Measurements from ENCODE around the gene UBE2J2. TPM values are rescaled to one million over a fixed set of nuclear protein-coding genes. Genes with fewer than 3 reads are reported as not detected.

UBE2J2 gene
- total RNA-seq, 2 donors from 2014 or later: 27.5 to 33.5 TPM

- Histone ChIP-seq H3K4me3 (no peak overlapping the region), H3K36me3 (peaks cover 41% of the 10 kb centered on the region), H3K4me1 (peaks cover 0 to 35% of the 10 kb centered on the region in 2 donors), H3K27ac (no peak overlapping the region), H3K9me3 (no peaks in the 10 kb centered on the region), H3K27me3 (no peaks in the 10 kb centered on the region)
- DNase-seq (ENCODE audit: low spot score): no peak
- no peak for TF ChIP-seq CTCF (IDR thresholded peaks at IDR 0.05)
Measured at GRCh38 chr1:1267488-1268283, 6.0 kb downstream of the UBE2J2 start.

- no peak for DNase-seq (ENCODE audit: low spot score)
- Histone ChIP-seq H3K9me3 (no peaks in the 10 kb centered on the region), H3K27ac (no peak overlapping the region), H3K36me3 (peaks cover 67% of the 10 kb centered on the region), H3K4me3 (no peak overlapping the region), H3K4me1 (peaks cover 0 to 20% of the 10 kb centered on the region in 2 donors), H3K27me3 (no peaks in the 10 kb centered on the region)
- no peak for TF ChIP-seq CTCF (IDR thresholded peaks at IDR 0.05)
Measured at GRCh38 chr1:1264868-1265272, 8.8 kb downstream of the UBE2J2 start.

- Histone ChIP-seq H3K27ac (no peak overlapping the region), H3K4me1 (peaks cover 0 to 22% of the 10 kb centered on the region in 2 donors), H3K9me3 (no peaks in the 10 kb centered on the region), H3K36me3 (peaks cover 75% of the 10 kb centered on the region), H3K4me3 (no peak overlapping the region), H3K27me3 (no peaks in the 10 kb centered on the region)
- DNase-seq (ENCODE audit: low spot score): no peak
- no peak for TF ChIP-seq CTCF (IDR thresholded peaks at IDR 0.05)
Measured at GRCh38 chr1:1264026-1264425, 9.6 kb downstream of the UBE2J2 start.

- Histone ChIP-seq H3K4me1 (peaks cover 0 to 30% of the 10 kb centered on the region in 2 donors), H3K9me3 (no peaks in the 10 kb centered on the region), H3K36me3 (peaks cover 72% of the 10 kb centered on the region), H3K4me3 (no peak overlapping the region), H3K27me3 (no peaks in the 10 kb centered on the region), H3K27ac (no peak overlapping the region)
- DNase-seq (ENCODE audit: low spot score): no peak
- TF ChIP-seq CTCF (IDR thresholded peaks at IDR 0.05): no peak
Measured at GRCh38 chr1:1262758-1263157, 10.9 kb downstream of the UBE2J2 start.

GRCh38 chr1:1262071-1262470 lies 11.6 kb downstream of the UBE2J2 start:
- H3K27me3 ChIP-seq: no peaks in the 10 kb centered on the region
- no peaks in the 10 kb centered on the region for H3K9me3 ChIP-seq
- no peak overlapping the region for H3K4me3 ChIP-seq
- no peak overlapping the region for H3K27ac ChIP-seq
- TF ChIP-seq CTCF (IDR thresholded peaks at IDR 0.05): no peak
- H3K4me1 ChIP-seq: peaks cover 0 to 30% of the 10 kb centered on the region in 2 donors
- H3K36me3 ChIP-seq: peaks cover 65% of the 10 kb centered on the region
- no peak for DNase-seq (ENCODE audit: low spot score)

Measured in right atrium auricular region (tissue), 2 donors.